Mesendoderm (in vitro differentiated cells): Measurements from ENCODE around the gene SOS1.
A peak's percentile ranks its signal among the peaks of the same experiment; 100 is the strongest.

Experiments used
- DNase-seq: peaks from one replicate; pipeline ENCODE4 v3.0.0; 2013
- H2AK5ac ChIP-seq: 2 replicates; pipeline ENCODE4 v1.6.1; 2013; ENCODE audit warnings: low read length, inconsistent platforms
- H2BK120ac ChIP-seq: 2 replicates; pipeline ENCODE4 v1.6.1; 2013; ENCODE audit warnings: low read depth, mild to moderate bottlenecking, low read length, moderate library complexity, mixed read lengths
- H2BK15ac ChIP-seq: replicated peaks from 2 replicates; pipeline ENCODE4 v1.6.1; 2013; ENCODE audit warnings: low read depth, mild to moderate bottlenecking, moderate library complexity
- H2BK5ac ChIP-seq: 2 replicates; pipeline ENCODE4 v1.6.1; 2013; ENCODE audit warnings: low read length, inconsistent platforms
- H3K18ac ChIP-seq: 2 replicates; pipeline ENCODE4 v1.6.1; 2013; ENCODE audit warnings: mild to moderate bottlenecking, low read length, mixed read lengths
- H3K23ac ChIP-seq: one replicate; pipeline ENCODE4 v1.6.1; 2013; ENCODE audit warnings: low read length
- H3K27ac ChIP-seq: 2 replicates; pipeline ENCODE4 v1.5.1; 2013; ENCODE audit warnings: low read depth, mild to moderate bottlenecking, inconsistent platforms, low read length, moderate library complexity
- H3K27me3 ChIP-seq: 2 replicates; pipeline ENCODE4 v1.6.1; 2013; ENCODE audit warnings: low read length, control low read depth, mild to moderate bottlenecking, inconsistent platforms; ENCODE audit not compliant: insufficient read depth, poor library complexity
- H3K36me3 ChIP-seq: 2 replicates; pipeline ENCODE4 v1.6.1; 2013; ENCODE audit warnings: low read length, inconsistent platforms; ENCODE audit not compliant: control insufficient read depth, insufficient read depth
- H3K4ac ChIP-seq: one replicate; pipeline ENCODE4 v1.6.1; 2013; ENCODE audit warnings: low read depth, mild to moderate bottlenecking, low read length, moderate library complexity
- H3K4me1 ChIP-seq: 2 replicates; pipeline ENCODE4 v1.6.1; 2013; ENCODE audit warnings: low read depth, low read length, inconsistent platforms; ENCODE audit not compliant: control insufficient read depth
- H3K4me2 ChIP-seq: 2 replicates; pipeline ENCODE4 v1.6.1; 2013; ENCODE audit warnings: low read length
- H3K4me3 ChIP-seq: 2 replicates; pipeline ENCODE4 v1.5.1; 2013; ENCODE audit warnings: mild to moderate bottlenecking, low read length
- H3K56ac ChIP-seq: one replicate; pipeline ENCODE4 v1.6.1; 2013; ENCODE audit warnings: low read length
- H3K79me1 ChIP-seq: 2 replicates; pipeline ENCODE4 v1.6.1; 2013; ENCODE audit warnings: low read length, inconsistent platforms
- H3K79me2 ChIP-seq: 2 replicates; pipeline ENCODE4 v1.6.1; 2013; ENCODE audit warnings: mild to moderate bottlenecking, low read length; ENCODE audit not compliant: control insufficient read depth, insufficient read depth
- H3K9ac ChIP-seq: 2 replicates; pipeline ENCODE4 v1.6.1; 2013; ENCODE audit warnings: low read length, inconsistent platforms
- H4K5ac ChIP-seq: one replicate; pipeline ENCODE4 v1.6.1; 2013; ENCODE audit warnings: low read length
- H4K8ac ChIP-seq: one replicate; pipeline ENCODE4 v1.6.1; 2013; ENCODE audit warnings: low read depth, mild to moderate bottlenecking, control low read depth, low read length, moderate library complexity
- WGBS: extraction: QIAGEN DNeasy Blood & Tissue Kit; methylation state at CpG from one replicate; pipeline ENCODE4 v1.1.7; 2013; ENCODE audit warnings: low lambda C conversion rate, missing lambda C conversion rate; ENCODE audit not compliant: insufficient coverage; ENCODE audit errors: extremely low coverage; 5-methylcytosine and 5-hydroxymethylcytosine counted together

The SOS1 gene

GRCh38 chr2:38966678-38967077, 154.2 kb downstream of the SOS1 start:
- H4K5ac ChIP-seq: no peak overlapping the region
- no peaks in the 10 kb centered on the region for H3K27me3 ChIP-seq
- no peak overlapping the region for H2BK120ac ChIP-seq
- no peak overlapping the region for H3K9ac ChIP-seq
- H3K4me1 ChIP-seq: no peaks in the 10 kb centered on the region
- H3K27ac ChIP-seq: no peak overlapping the region
- no peak overlapping the region for H3K4me2 ChIP-seq
- no peak overlapping the region for H3K4ac ChIP-seq
- H3K56ac ChIP-seq: no peak overlapping the region
- no peak overlapping the region for H4K8ac ChIP-seq
- H3K4me3 ChIP-seq: no peak overlapping the region
- no peaks in the 10 kb centered on the region for H3K36me3 ChIP-seq
- DNase-seq: no peak
- WGBS: no CpG with 5 or more reads among the region's 1 CpG
- no peak overlapping the region for H2AK5ac ChIP-seq
- H2BK15ac ChIP-seq: no peak overlapping the region
- no peaks in the 10 kb centered on the region for H3K79me2 ChIP-seq
- no peaks in the 10 kb centered on the region for H3K79me1 ChIP-seq
- H2BK5ac ChIP-seq: no peak overlapping the region
- no peak overlapping the region for H3K23ac ChIP-seq
- no peak overlapping the region for H3K18ac ChIP-seq

- no peak overlapping the region for H2BK5ac ChIP-seq
- no peak overlapping the region for H3K23ac ChIP-seq
- no peak for DNase-seq
- H3K4me1 ChIP-seq: no peaks in the 10 kb centered on the region
- no peaks in the 10 kb centered on the region for H3K79me1 ChIP-seq
- no peak overlapping the region for H3K56ac ChIP-seq
- H2BK15ac ChIP-seq: no peak overlapping the region
- H3K18ac ChIP-seq: no peak overlapping the region
- H3K79me2 ChIP-seq: no peaks in the 10 kb centered on the region
- H3K36me3 ChIP-seq: no peaks in the 10 kb centered on the region
- no peak overlapping the region for H3K27ac ChIP-seq
- no peak overlapping the region for H2BK120ac ChIP-seq
- H4K8ac ChIP-seq: no peak overlapping the region
- no CpG with 5 or more reads among the region's 5 CpGs for WGBS
- H3K4me2 ChIP-seq: no peak overlapping the region
- no peak overlapping the region for H2AK5ac ChIP-seq
- H4K5ac ChIP-seq: no peak overlapping the region
- no peaks in the 10 kb centered on the region for H3K27me3 ChIP-seq
- no peak overlapping the region for H3K9ac ChIP-seq
- H3K4ac ChIP-seq: no peak overlapping the region
- H3K4me3 ChIP-seq: no peak overlapping the region
These were observed 154.8 kb downstream of the SOS1 start for GRCh38 chr2:38966006-38966405.

GRCh38 chr2:38960609-38961320, 160.1 kb downstream of the SOS1 start:
- Histone ChIP-seq H3K23ac (peak overlapping the region; percentile 34), H3K9ac (peak overlapping the region; percentile 61), H3K18ac (no peak overlapping the region), H3K27me3 (no peaks in the 10 kb centered on the region), H4K8ac (no peak overlapping the region), H2BK5ac (no peak overlapping the region), H3K4me2 (peak overlapping the region; percentile 74), H3K4me3 (no peak overlapping the region), H3K56ac (peak overlapping the region; percentile 84), H2BK120ac (no peak overlapping the region), H3K36me3 (no peaks in the 10 kb centered on the region), H3K27ac (no peak overlapping the region), H3K4me1 (no peaks in the 10 kb centered on the region), H2BK15ac (no peak overlapping the region), H3K79me2 (no peaks in the 10 kb centered on the region), H4K5ac (no peak overlapping the region), H3K79me1 (no peaks in the 10 kb centered on the region), H2AK5ac (no peak overlapping the region), H3K4ac (no peak overlapping the region)
- no peak for DNase-seq
- WGBS: no CpG with 5 or more reads among the region's 34 CpGs

GRCh38 chr2:38959938-38960608, 160.8 kb downstream of the SOS1 start:
- Histone ChIP-seq H2BK5ac (no peak overlapping the region), H3K56ac (peak overlapping the region; percentile 88), H4K8ac (no peak overlapping the region), H3K27me3 (no peaks in the 10 kb centered on the region), H3K27ac (no peak overlapping the region), H3K4ac (no peak overlapping the region), H3K4me1 (no peaks in the 10 kb centered on the region), H3K79me2 (no peaks in the 10 kb centered on the region), H3K18ac (no peak overlapping the region), H3K23ac (peak overlapping the region; percentile 57), H3K9ac (peak overlapping the region; percentile 61), H3K4me3 (no peak overlapping the region), H2AK5ac (no peak overlapping the region), H2BK15ac (no peak overlapping the region), H3K79me1 (no peaks in the 10 kb centered on the region), H3K36me3 (no peaks in the 10 kb centered on the region), H3K4me2 (peak overlapping the region; percentile 74), H2BK120ac (no peak overlapping the region), H4K5ac (no peak overlapping the region)
- WGBS: no CpG with 5 or more reads among the region's 97 CpGs
- DNase-seq: peak; percentile 92

DNA sequence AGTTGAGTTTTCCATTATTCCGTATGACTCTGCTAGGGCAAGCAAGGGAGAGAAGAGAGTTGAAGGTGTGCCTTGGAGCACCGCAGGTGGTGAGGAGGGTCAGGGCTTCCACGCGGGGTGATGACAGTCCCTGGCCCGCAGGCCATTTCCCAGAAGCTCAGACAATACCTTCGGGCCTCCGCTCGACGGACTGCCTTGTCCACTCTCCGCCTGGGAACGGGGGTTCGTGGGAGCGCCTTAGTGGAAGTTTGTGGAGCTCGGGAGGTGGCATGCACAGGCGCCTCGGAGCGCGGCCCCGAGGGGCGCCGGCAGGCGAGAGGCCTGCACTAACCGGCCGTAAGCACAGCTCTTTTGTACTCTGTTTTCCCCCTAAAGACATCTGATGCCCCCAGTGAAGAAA, 161.4 kb downstream of the SOS1 start:
- Histone ChIP-seq H4K8ac (no peak overlapping the region), H3K79me2 (no peaks in the 10 kb centered on the region), H2BK5ac (no peak overlapping the region), H3K56ac (no peak overlapping the region), H3K18ac (no peak overlapping the region), H2AK5ac (no peak overlapping the region), H3K79me1 (no peaks in the 10 kb centered on the region), H3K4ac (no peak overlapping the region), H3K4me1 (no peaks in the 10 kb centered on the region), H3K36me3 (no peaks in the 10 kb centered on the region), H2BK15ac (no peak overlapping the region), H3K4me3 (no peak overlapping the region), H3K23ac (no peak overlapping the region), H3K27me3 (no peaks in the 10 kb centered on the region), H4K5ac (no peak overlapping the region), H2BK120ac (no peak overlapping the region), H3K4me2 (no peak overlapping the region), H3K27ac (no peak overlapping the region), H3K9ac (no peak overlapping the region)
- WGBS: no CpG with 5 or more reads among the region's 24 CpGs
- DNase-seq: no peak
